Kidney (tissue), 14 donors: ENCODE data around the gene KCNAB1. TPM values are rescaled to one million over a fixed set of nuclear protein-coding genes. Genes with fewer than 3 reads are reported as not detected.

Experiments
- DNase-seq, 5 donors: peaks; one replicate each; pipeline ENCODE4 v3.0.0-alpha.2; 2013 to 2020
- FAIRE-seq: peaks from 2 replicates; lab custom pipeline; 2012; peaks lifted over from hg19 to GRCh38; lab: Jason Lieb, UNC
- H3K27ac ChIP-seq, 2 donors: one replicate each; pipeline ENCODE4 v1.7.0; 2013; ENCODE audit warnings: low read depth in 2 of 2, low read length in 2 of 2, inconsistent platforms in 1 of 2
- H3K27me3 ChIP-seq: one replicate; pipeline ENCODE4 v1.7.1; 2013; ENCODE audit warnings: low read length, inconsistent platforms; ENCODE audit not compliant: control insufficient read depth, insufficient read depth
- H3K36me3 ChIP-seq, 3 donors: one replicate each; pipeline versions ENCODE4 v1.7.0 to v1.7.1; 2013; ENCODE audit warnings: low read length in 3 of 3, control low read depth in 1 of 3, inconsistent platforms in 1 of 3; ENCODE audit not compliant: insufficient read depth in 3 of 3, control insufficient read depth in 2 of 3
- H3K4me1 ChIP-seq, 3 donors: one replicate each; pipeline versions ENCODE4 v1.7.0 to v1.7.1; 2013; ENCODE audit warnings: low read length in 3 of 3, inconsistent platforms in 1 of 3, low read depth in 1 of 3; ENCODE audit not compliant: control insufficient read depth in 2 of 3, insufficient read depth in 2 of 3
- H3K4me3 ChIP-seq, 3 donors: one replicate each; pipeline versions ENCODE4 v1.7.0 to v1.8.1; 2013; ENCODE audit warnings: low read length in 3 of 3, control low read depth in 1 of 3, inconsistent platforms in 1 of 3
- H3K9ac ChIP-seq, 3 donors: one replicate each; pipeline versions ENCODE4 v1.7.0 to v1.7.1; 2013; ENCODE audit warnings: low read length in 3 of 3, control low read depth in 1 of 3, inconsistent platforms in 1 of 3
- H3K9me3 ChIP-seq, 3 donors: one replicate each; pipeline versions ENCODE4 v1.7.0 to v1.7.1; 2013; ENCODE audit warnings: low read length in 3 of 3, control low read depth in 1 of 3, inconsistent platforms in 1 of 3; ENCODE audit not compliant: control insufficient read depth in 2 of 3, insufficient read depth in 1 of 3
- CTCF ChIP-seq: IDR thresholded peaks from 3 replicates; pipeline ENCODE4 v1.5.1; 2012; ENCODE audit warnings: mild to moderate bottlenecking, moderate library complexity, borderline replicate concordance; ENCODE audit not compliant: insufficient read depth; ENCODE audit errors: extremely low read depth
- intact Hi-C: fragments of 100-400 bp; cut with DNase I; formaldehyde crosslinking; loops from one replicate; pipeline ENCODE4 v1.11.1; 2022
- polyA plus RNA-seq: library from polyadenylated mRNA; stranded (reverse); fragments of 350-450 nt; fragmentation: Illumina TruSeq; extraction: RNeasy Lipid Tissue Mini Kit (QIAGEN cat#74804); gene quantifications from one replicate; pipeline ENCODE4 v1.2.3, GENCODE V29; 2014; ENCODE audit warnings: low read depth, low replicate concordance; ENCODE audit not compliant: insufficient read depth
- total RNA-seq: library from RNA; stranded (reverse); fragmentation: NEBNext Ultra II Directional; extraction: Animal tissue kit (Norgen Biotek cat#: 25700); gene quantifications from one replicate; pipeline ENCODE4 v1.2.1, GENCODE V29; 2021
- donor health status: control.
- donor health status: control.
- donor health status: control.
- donor health status: control.
- donor health status: control.
- donor health status: DM: yes; HTN: yes; CAD: no.
- donor health status: Normal renal cell carcinoma (clear cell type).

The KCNAB1 gene
- total and polyA plus RNA-seq, 2 donors from 2014 or later, result 1.7 to 6.6 TPM

DNA sequence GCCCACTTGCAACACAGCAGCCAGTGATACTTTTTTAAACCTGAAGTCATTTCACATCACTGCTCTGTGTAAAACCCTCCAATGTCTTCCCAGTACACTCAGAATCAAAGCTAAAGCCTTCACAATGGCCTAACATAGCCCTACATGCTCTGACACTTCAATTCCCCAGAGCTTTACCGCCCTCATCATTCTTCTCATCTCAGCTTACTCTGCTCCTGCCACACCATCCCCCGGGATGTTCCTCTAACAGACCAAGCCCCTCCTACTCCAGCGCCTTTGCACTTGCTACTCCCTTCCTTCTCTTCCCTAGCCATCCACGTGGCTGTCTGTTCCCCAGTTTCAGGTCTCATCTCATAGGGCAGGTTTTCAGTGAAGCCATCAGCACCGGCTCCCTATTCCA lies 240.6 kb downstream of the KCNAB1 start:
- H3K4me3 ChIP-seq, result no peak overlapping the region
- DNase-seq, result no peak
- H3K27ac ChIP-seq, result no peak overlapping the region
- H3K9ac ChIP-seq, result no peak overlapping the region
- H3K9me3 ChIP-seq, result no peaks in the 10 kb centered on the region
- H3K27me3 ChIP-seq, result no peaks in the 10 kb centered on the region
- no peak for FAIRE-seq
- no peak for TF ChIP-seq CTCF
- intact Hi-C loops, result no loop called here
- H3K36me3 ChIP-seq, result no peaks in the 10 kb centered on the region
- no peaks in the 10 kb centered on the region for H3K4me1 ChIP-seq

GRCh38 chr3:156366559-156366958 lies 246.2 kb downstream of the KCNAB1 start:
- no peak for FAIRE-seq
- no peak overlapping the region for H3K27ac ChIP-seq
- DNase-seq, result no peak
- no peak for TF ChIP-seq CTCF
- intact Hi-C loops, result no loop called here
- H3K4me1 ChIP-seq, result no peaks in the 10 kb centered on the region
- H3K4me3 ChIP-seq, result no peak overlapping the region
- no peaks in the 10 kb centered on the region for H3K9me3 ChIP-seq
- no peaks in the 10 kb centered on the region for H3K36me3 ChIP-seq
- no peak overlapping the region for H3K9ac ChIP-seq
- H3K27me3 ChIP-seq, result no peaks in the 10 kb centered on the region

GRCh38 chr3:156368189-156368588 lies 247.8 kb downstream of the KCNAB1 start:
- H3K9ac ChIP-seq, result no peak overlapping the region
- intact Hi-C loops, result no loop called here
- DNase-seq (no peak), FAIRE-seq (no peak)
- no peaks in the 10 kb centered on the region for H3K27me3 ChIP-seq
- no peak overlapping the region for H3K27ac ChIP-seq
- H3K9me3 ChIP-seq, result no peaks in the 10 kb centered on the region
- no peaks in the 10 kb centered on the region for H3K36me3 ChIP-seq
- H3K4me3 ChIP-seq, result no peak overlapping the region
- TF ChIP-seq CTCF, result no peak
- no peaks in the 10 kb centered on the region for H3K4me1 ChIP-seq

DNA sequence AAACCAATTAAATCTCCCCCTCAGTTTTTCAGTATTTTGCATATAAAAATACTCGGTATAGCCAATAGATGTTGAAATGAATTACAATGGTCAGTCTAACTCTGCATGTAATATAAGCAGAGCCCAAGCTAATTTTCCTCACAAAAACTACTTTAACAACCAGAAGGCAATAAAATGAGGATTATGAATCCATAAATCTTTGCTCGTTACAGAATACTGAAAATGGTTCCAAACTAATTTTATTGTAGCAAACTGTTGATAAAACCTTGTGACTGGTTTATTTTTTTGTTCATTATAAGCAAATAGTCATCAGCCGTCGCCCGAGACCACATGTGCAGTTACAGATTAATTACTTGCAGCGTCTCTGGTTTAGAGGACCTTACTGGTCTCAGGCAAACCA lies 251.3 kb downstream of the KCNAB1 start:
- Histone ChIP-seq H3K9me3 (no peaks in the 10 kb centered on the region), H3K36me3 (no peaks in the 10 kb centered on the region), H3K4me3 (no peak overlapping the region), H3K4me1 (no peaks in the 10 kb centered on the region), H3K27me3 (no peaks in the 10 kb centered on the region), H3K27ac (no peak overlapping the region), H3K9ac (no peak overlapping the region)
- no peak for TF ChIP-seq CTCF
- DNase-seq, result peak in 1 of 5 donors; percentile 44
- intact Hi-C loops, result no loop called here
- no peak for FAIRE-seq
